GM12878 (cell line): ENCODE results near the gene FOXR2.

Experiments
- CREB1 ChIP-seq: IDR thresholded peaks from 2 replicates; pipeline ENCODE4 v1.6.1; 2012; ENCODE audit warnings: low read depth, mild to moderate bottlenecking, inconsistent platforms
- EP300 ChIP-seq, 2 experiments: fragments of 150-350 bp in 1 of 2; IDR thresholded peaks; 2 replicates each; pipeline ENCODE4 v1.6.1; 2011 to 2012; ENCODE audit warnings: low read depth in 2 of 2, low read length in 2 of 2, borderline replicate concordance in 1 of 2, improper control_type of control experiment in 1 of 2, inconsistent platforms in 1 of 2; ENCODE audit not compliant: control insufficient read depth in 1 of 2
- ETV6 ChIP-seq, 2 experiments: fragments of 450-650 bp in 1 of 2; IDR thresholded peaks in 1 of 2; conservative IDR thresholded peaks in 1 of 2; 2 replicates each; pipeline ENCODE4 v1.6.1; 2014; ENCODE audit warnings: antibody characterized with exemption in 1 of 2, borderline replicate concordance in 1 of 2, low read depth in 1 of 2, mild to moderate bottlenecking in 1 of 2, moderate library complexity in 1 of 2
- EZH2 ChIP-seq: IDR thresholded peaks from 2 replicates; pipeline ENCODE4 v1.6.1; 2012; ENCODE audit warnings: low read depth, mild to moderate bottlenecking, control low read depth, inconsistent platforms, low read length, borderline replicate concordance; ENCODE audit not compliant: control insufficient read depth
- FOXK2 ChIP-seq: fragments of 450-650 bp; IDR thresholded peaks from 2 replicates; pipeline ENCODE4 v1.6.1; 2017; ENCODE audit warnings: mild to moderate bottlenecking, moderate library complexity
- FOXM1 ChIP-seq: IDR thresholded peaks from 2 replicates; pipeline ENCODE4 v1.6.1; 2012; ENCODE audit warnings: low read depth, mild to moderate bottlenecking, inconsistent platforms, low read length, moderate library complexity
- PML ChIP-seq: IDR thresholded peaks from 2 replicates; pipeline ENCODE4 v1.6.1; 2012; ENCODE audit warnings: low read length, inconsistent platforms
- POLR2A ChIP-seq: IDR thresholded peaks from 2 replicates; pipeline ENCODE4 v1.6.1; 2011; ENCODE audit warnings: low read depth, mild to moderate bottlenecking, low read length
- POLR2AphosphoS5 ChIP-seq: IDR thresholded peaks from 2 replicates; pipeline ENCODE4 v1.6.1; 2011; ENCODE audit warnings: mild to moderate bottlenecking, low read length, inconsistent platforms
- TF ChIP-seq, protein P1 (sequence below), 3 experiments: IDR thresholded peaks in 2 of 3; conservative IDR thresholded peaks in 1 of 3; 2 replicates each; pipeline ENCODE4 v1.5.1; 2011; ENCODE audit warnings: low read depth in 3 of 3, low read length in 3 of 3, mild to moderate bottlenecking in 3 of 3, control low read depth in 2 of 3, moderate library complexity in 2 of 3, inconsistent platforms in 1 of 3, mixed read lengths in 1 of 3; ENCODE audit not compliant: control insufficient read depth in 2 of 3, insufficient read depth in 1 of 3; ENCODE audit errors: extremely low read depth in 1 of 3
- TF ChIP-seq, protein P2 (sequence below): IDR thresholded peaks from 2 replicates; pipeline ENCODE4 v1.6.1; 2012; ENCODE audit warnings: low read depth, low read length, improper control_type of control experiment

DNA sequence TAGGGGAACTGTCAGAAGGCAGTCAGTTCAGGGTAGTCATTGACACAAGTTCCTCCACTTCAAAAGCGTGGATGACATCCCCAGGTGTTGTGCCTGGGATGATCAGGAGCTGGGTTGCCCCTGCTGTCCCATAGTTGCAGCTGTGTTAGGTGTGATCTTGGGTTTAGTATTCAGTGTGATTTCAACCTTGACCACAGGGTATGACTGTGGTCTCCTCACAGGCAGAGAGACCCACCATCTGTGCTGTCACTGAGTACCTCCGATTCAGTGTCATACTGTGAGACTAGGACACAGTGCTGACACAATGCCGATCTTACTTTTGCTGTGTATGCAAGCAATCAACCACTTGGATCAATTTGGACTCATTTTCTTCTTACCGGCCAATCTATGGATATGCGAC is 25.2 kb downstream of the FOXR2 start:
- TF ChIP-seq POLR2AphosphoS5 (no peak), FOXK2 (no peak), EP300 (IDR thresholded peaks at IDR 0.05; ENCODE audit: borderline replicate concordance in 1 of 2, control insufficient read depth in 1 of 2, low read depth in 2 of 2, low read length in 2 of 2) (no peak), POLR2A (no peak), ETV6 (conservative IDR thresholded peaks at IDR 0.05 in 1 of 2, IDR thresholded peaks at IDR 0.05 in 1 of 2; ENCODE audit: borderline replicate concordance in 1 of 2, low read depth in 1 of 2) (no peak), FOXM1 (no peak), EZH2 (no peak), CREB1 (no peak), PML (no peak)
- TF ChIP-seq, protein P1, sequence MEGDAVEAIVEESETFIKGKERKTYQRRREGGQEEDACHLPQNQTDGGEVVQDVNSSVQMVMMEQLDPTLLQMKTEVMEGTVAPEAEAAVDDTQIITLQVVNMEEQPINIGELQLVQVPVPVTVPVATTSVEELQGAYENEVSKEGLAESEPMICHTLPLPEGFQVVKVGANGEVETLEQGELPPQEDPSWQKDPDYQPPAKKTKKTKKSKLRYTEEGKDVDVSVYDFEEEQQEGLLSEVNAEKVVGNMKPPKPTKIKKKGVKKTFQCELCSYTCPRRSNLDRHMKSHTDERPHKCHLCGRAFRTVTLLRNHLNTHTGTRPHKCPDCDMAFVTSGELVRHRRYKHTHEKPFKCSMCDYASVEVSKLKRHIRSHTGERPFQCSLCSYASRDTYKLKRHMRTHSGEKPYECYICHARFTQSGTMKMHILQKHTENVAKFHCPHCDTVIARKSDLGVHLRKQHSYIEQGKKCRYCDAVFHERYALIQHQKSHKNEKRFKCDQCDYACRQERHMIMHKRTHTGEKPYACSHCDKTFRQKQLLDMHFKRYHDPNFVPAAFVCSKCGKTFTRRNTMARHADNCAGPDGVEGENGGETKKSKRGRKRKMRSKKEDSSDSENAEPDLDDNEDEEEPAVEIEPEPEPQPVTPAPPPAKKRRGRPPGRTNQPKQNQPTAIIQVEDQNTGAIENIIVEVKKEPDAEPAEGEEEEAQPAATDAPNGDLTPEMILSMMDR (IDR thresholded peaks at IDR 0.05 in 2 of 3, conservative IDR thresholded peaks at IDR 0.05 in 1 of 3; ENCODE audit: control insufficient read depth in 2 of 3, extremely low read depth in 1 of 3, insufficient read depth in 1 of 3, low read depth in 3 of 3, low read length in 3 of 3) = no peak
- TF ChIP-seq, protein P2, sequence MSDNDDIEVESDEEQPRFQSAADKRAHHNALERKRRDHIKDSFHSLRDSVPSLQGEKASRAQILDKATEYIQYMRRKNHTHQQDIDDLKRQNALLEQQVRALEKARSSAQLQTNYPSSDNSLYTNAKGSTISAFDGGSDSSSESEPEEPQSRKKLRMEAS = no peak
